ENCODE results near the gene CD209.

DNA sequence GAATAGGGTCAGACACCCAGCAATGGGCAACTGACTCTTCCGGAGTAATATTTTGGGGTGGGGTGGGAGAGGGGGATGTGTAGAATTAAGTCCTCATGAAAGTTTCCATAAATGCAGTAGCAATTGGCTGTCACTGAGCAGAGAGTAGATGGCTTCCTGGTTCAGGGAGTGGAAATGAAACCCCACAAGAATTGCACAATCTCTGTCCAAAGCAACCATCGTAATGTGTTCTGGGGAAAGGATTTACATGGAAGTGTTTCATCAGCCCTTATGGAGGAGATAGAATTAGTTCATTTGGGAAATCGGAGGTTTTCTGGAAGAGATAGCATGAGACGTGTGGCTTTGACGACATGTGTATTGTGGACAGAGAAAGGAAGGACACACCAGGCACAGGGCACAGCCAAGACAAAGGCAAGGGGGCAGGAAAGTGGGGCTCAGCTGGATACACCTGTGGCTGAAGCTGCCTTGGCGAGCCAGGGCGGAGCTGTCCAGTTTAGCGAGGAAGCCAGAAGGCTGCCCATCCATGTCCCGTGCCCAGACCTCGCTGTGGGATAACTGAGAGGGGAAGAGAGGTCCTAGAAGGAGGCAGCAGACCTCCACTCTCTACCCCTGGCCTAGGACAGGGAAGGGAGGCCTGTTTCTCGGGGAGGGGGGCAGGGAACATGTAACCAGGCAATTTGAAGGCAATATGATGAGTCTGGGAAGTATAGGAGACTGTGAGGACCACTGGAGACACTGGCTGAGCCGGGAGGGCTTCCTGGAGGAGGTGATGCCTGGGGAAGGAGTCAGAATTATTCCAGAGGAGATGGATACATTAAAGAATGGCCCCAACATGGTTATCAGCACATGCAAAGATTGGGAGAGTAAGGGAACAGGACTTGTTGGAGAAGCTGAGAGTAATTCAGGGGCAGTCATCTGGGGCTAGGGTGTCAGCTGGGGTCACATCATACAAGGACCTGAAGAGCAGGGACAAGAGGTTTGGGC lies 12.8 kb downstream of the CD209 start:
- TF ChIP-seq YY1 (IDR thresholded peaks at IDR 0.05; ENCODE audit: insufficient read depth, insufficient read length) (no peak), SUZ12 (IDR thresholded peaks at IDR 0.05; ENCODE audit: extremely low read depth, insufficient read depth, insufficient read length) (no peak)

Measured in NT2/D1 (cell line).